ENCODE data around the gene ANKH.
A peak's percentile ranks its signal among the peaks of the same experiment; 100 is the strongest.

ANKH gene

DNA sequence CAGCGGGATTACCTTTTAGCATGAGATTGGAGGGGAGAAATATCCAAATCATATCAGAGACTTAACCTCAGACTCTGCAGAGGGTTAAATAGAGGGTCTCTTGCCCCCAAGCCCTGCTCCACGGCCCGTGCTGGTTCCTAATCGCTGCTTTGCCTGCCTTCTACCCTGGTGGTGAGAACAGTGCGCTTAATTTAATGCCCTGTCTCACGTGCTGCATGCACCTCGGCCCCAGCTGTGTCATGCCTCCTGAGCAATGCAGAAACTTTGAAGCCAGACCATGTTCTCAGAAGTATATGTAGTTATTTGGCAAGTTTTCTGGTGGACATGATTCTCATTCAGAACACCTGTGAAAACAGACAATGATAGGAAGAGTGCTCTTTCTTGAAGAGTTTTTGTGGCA is 205.6 kb downstream of the ANKH start:
- Histone ChIP-seq H3K27me3 (ENCODE audit: control insufficient read depth, low read length) (no peaks in the 10 kb centered on the region), H3K4me3 (ENCODE audit: low read length) (peak overlapping the region; percentile 90), H3K9me3 (ENCODE audit: control insufficient read depth, insufficient read depth, low read length) (no peaks in the 10 kb centered on the region), H4K20me1 (ENCODE audit: control insufficient read depth, insufficient read depth, low read depth, low read length) (peaks cover 38% of the 10 kb centered on the region), H3F3A (ENCODE audit: control insufficient read depth, insufficient read depth) (peaks cover 18% of the 10 kb centered on the region; the same call in 1 of the 2 replicates), H3K36me3 (ENCODE audit: control insufficient read depth, low read length) (peaks cover 46% of the 10 kb centered on the region), H3K4me1 (ENCODE audit: control insufficient read depth, low read length) (peaks cover 84% of the 10 kb centered on the region), H3K79me2 (ENCODE audit: control insufficient read depth, low read length) (peaks cover 79% of the 10 kb centered on the region), H3K4me2 (ENCODE audit: low read length) (peak overlapping the region; percentile 92), H3K27ac (ENCODE audit: low read depth, low read length) (peak overlapping the region; percentile 81), H3K9me2 (replicated peaks; ENCODE audit: control insufficient read depth, low read length) (no peaks in the 10 kb centered on the region)
- TF ChIP-seq CTCF (IDR thresholded peaks at IDR 0.05; ENCODE audit: low read depth, low read length, poor library complexity, severe bottlenecking) (no peak), EZH2phosphoT487 (IDR thresholded peaks at IDR 0.05; ENCODE audit: borderline replicate concordance, low read length) (no peak)

DNA sequence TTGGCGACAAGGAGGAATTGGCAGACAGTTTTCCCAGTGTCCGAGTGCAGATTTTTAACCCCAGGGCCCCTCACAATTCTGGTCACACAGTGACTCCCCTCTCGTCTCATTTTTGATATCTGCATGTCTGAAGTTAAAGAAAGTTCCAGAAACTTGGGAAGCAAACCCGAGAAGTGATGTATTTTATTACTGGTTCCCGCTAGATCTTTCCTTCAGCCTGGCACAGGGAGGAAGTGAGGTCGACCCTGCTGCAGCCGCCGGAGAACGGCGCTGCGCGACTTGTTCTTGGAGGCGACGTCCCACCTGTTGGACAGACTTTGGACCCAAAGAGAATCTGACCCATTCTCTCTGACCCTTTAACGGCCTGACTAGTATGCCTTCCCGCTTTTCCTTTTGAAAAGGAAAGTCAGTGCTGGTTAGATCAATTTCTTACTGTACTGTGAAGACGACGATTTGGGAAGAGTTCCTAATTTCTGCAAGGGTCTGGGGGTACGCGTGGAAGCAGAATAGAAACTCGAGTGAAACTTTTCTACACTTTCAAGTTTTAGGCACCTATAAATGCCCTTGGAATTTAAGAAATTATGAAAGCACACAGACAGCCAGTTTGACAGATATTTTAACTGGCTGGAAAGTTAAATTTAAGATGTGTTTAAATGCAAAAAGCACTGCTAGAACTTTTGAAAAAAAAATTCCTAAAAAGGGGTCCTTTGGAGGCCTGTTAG is 206.3 kb downstream of the ANKH start:
- Histone ChIP-seq H3K4me3 (ENCODE audit: low read length) (peak overlapping the region; percentile 90), H3K4me2 (ENCODE audit: low read length) (peak overlapping the region; percentile 92), H3K9me3 (ENCODE audit: control insufficient read depth, insufficient read depth, low read length) (no peaks in the 10 kb centered on the region), H3K9me2 (replicated peaks; ENCODE audit: control insufficient read depth, low read length) (no peaks in the 10 kb centered on the region), H3F3A (ENCODE audit: control insufficient read depth, insufficient read depth) (peaks cover 12% of the 10 kb centered on the region; the same call in 1 of the 2 replicates), H3K27ac (ENCODE audit: low read depth, low read length) (peak overlapping the region; percentile 81), H4K20me1 (ENCODE audit: control insufficient read depth, insufficient read depth, low read depth, low read length) (peaks cover 36% of the 10 kb centered on the region), H3K4me1 (ENCODE audit: control insufficient read depth, low read length) (peaks cover 84% of the 10 kb centered on the region), H3K79me2 (ENCODE audit: control insufficient read depth, low read length) (peaks cover 72% of the 10 kb centered on the region), H3K36me3 (ENCODE audit: control insufficient read depth, low read length) (peaks cover 45% of the 10 kb centered on the region), H3K27me3 (ENCODE audit: control insufficient read depth, low read length) (no peaks in the 10 kb centered on the region)
- TF ChIP-seq EZH2phosphoT487 (IDR thresholded peaks at IDR 0.05; ENCODE audit: borderline replicate concordance, low read length) (no peak), CTCF (IDR thresholded peaks at IDR 0.05; ENCODE audit: low read depth, low read length, poor library complexity, severe bottlenecking) (no peak)

GRCh38 chr5:14664270-14665100 is 207.1 kb downstream of the ANKH start, which contains the start of gene OTULIN:
Gene OTULIN, plus strand, starts transcription at chr5:14664718. Its CDS starts 108 bp downstream, at chr5:14664826.
- peak within 1 kb of the TSS; percentile 81 for H3K27ac ChIP-seq (ENCODE audit: low read depth, low read length)
- H3K27me3 ChIP-seq (ENCODE audit: control insufficient read depth, low read length): no peaks in the 10 kb centered on the region
- peaks cover 10% of the 10 kb centered on the region; the same call in 1 of the 2 replicates for H3F3A ChIP-seq (ENCODE audit: control insufficient read depth, insufficient read depth)
- peak within 1 kb of the TSS; percentile 92 for H3K4me2 ChIP-seq (ENCODE audit: low read length)
- peaks cover 78% of the 10 kb centered on the region for H3K4me1 ChIP-seq (ENCODE audit: control insufficient read depth, low read length)
- no peaks in the 10 kb centered on the region for H3K9me2 ChIP-seq (replicated peaks; ENCODE audit: control insufficient read depth, low read length)
- H3K79me2 ChIP-seq (ENCODE audit: control insufficient read depth, low read length): peaks cover 64% of the 10 kb centered on the region
- TF ChIP-seq CTCF (IDR thresholded peaks at IDR 0.05; ENCODE audit: low read depth, low read length, poor library complexity, severe bottlenecking) (no peak), EZH2phosphoT487 (IDR thresholded peaks at IDR 0.05; ENCODE audit: borderline replicate concordance, low read length) (no peak)
- H3K36me3 ChIP-seq (ENCODE audit: control insufficient read depth, low read length): peaks cover 45% of the 10 kb centered on the region
- H3K4me3 ChIP-seq (ENCODE audit: low read length): peak within 1 kb of the TSS; percentile 90
- peaks cover 33% of the 10 kb centered on the region for H4K20me1 ChIP-seq (ENCODE audit: control insufficient read depth, insufficient read depth, low read depth, low read length)
- H3K9me3 ChIP-seq (ENCODE audit: control insufficient read depth, insufficient read depth, low read length): no peaks in the 10 kb centered on the region

All from DOHH2 (cell line).